Hypothalamus (tissue), 51 donors: Measurements from ENCODE around the gene ADARB1.

Experiments
- DNase-seq, 51 donors: peaks; one replicate each; lab custom pipeline; 2025; lab: John Stamatoyannopoulos, UW

Gene ADARB1

DNA sequence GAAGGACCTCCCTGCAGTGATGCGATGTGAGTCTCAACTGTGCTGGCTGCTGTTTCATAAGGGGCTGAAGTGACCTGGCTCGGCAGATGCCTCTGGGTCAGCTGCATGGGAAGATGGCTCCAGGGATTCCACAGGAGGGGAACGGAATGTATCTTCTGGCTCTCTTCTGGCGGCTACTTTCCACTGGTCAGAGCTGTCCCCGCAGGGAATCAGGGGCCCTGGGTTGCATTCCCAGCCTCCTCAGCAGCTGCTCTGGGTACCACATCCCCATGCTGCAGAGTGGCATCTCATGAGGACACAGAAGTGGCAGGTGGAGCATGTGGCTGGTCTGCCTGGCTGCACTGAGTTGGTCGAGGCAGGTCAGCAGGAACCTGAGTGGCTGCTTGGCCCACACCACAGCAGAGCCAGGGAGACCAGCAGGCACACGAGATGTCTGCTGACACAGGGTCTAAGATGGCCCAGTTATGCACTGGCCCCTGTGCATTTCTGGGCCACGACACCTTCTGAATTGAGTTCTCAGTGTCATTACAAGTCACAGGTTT, 170.5 kb downstream of the ADARB1 start:
- DNase-seq = no peak

DNA sequence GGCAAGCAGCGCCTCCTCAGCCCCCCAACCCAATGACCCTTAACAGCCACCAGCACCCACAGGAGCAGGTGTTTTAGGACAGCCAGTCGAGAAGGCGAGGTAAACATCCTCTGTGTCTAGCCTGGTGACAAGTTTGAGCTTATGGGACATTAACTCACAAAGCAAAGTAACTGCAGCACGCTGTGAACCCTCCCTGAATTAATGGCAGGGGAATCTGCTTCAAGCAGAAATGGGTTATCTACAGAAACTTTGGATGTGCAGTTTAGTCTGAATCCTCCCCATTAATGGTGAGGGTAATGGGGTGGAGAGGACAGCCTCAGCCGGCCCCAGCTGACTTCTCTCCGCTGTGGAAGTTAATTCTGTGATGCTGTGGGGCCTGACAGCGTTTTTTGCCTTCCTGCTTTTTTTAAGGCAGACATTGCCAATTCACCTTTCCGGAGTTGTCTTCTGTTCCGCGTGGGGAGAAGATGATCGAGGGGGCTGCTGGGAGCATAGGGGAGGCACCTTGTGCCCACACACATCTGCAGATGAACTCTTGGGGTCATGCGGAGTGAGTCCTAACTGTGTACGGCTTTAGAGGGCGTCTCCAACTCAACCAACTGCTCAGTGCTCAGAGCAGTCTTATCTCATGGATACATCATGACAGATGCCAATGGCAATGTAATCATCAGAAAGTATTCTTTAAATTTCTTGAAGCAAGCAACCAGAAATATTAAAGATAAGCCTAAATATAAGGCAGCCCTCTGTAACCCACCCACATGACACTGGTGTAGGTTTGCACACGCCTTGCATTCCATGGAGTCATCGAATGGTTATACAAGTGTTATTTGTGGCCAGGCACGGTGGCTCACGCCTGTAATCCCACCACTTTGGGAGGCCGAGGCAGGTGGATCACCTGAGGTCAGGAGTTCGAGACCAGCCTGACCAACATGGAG, 172.3 kb downstream of the ADARB1 start:
- DNase-seq = no peak

DNA sequence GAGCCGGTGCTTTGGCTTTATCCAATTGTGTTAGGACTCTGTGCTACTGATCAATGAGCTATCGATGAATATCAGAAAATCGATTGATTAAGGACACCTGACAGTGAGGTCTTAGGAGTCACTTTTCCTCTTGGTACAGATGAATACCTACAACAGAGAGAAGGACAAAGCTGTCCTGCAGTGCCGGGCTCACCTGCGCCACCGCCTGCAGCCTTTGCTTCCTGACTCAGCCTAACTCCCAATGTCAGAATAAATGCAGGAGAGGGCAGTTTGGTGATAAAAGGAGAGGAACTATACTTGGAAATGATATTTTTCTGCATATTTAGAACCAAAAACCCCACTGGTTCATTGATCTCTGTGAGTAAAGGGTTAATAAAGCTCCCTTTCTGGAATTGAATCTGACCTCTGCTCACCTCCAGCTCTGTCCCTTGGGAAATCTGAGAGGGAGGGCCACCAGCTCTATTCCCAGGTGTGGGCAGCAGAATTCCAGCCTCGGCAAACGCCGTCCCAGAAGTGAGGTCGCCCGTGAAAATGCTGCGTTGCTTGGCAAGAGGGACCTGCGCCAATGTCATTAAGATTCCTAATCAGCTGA, 174.0 kb downstream of the ADARB1 start:
- no peak for DNase-seq

DNA sequence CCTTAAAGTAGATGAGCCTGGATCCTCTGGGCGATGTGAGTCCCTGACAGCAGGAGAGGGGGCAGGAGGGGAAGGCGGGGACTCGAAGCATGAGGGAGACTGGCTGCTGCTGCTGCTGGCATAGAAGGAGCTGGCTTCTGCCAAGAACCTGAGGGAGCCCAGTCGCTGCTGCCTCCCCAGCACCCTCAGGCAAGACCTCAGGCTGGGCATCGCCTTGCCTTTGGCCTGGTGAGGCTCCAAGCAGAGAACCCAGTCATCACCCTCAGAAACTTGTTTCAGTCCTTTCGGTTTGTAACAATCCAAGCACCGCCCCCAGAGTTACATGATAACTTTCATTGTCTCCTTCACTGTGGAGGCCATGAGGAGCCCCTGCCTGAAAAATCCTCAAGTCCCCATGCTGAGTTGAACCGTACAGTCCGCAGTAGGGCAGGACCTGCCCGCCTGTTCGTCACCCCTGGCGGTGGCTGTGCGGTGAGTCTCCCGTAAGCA, 174.6 kb downstream of the ADARB1 start:
- peak in 11 of 51 donors; percentile 15 to 46 (median 30) for DNase-seq

DNA sequence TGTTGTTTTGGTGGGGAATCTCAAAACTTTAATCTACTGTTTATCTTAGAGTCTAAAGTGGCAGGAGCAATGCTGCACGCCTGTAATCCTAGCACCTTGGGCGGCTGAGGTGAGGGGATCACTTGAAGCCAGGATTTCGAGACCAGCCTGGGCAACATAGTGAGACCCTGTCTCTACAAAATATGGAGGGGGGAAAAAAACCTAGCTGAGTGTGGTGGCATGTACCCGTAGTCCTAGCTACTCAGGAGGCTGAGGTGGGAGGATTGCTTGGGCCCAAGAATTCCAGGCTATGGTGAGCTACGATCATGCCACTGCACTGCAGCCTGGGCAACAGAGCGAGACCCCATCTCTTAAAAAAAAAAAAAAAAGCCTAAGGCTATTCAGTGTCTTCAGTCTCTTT, 175.2 kb downstream of the ADARB1 start:
- DNase-seq = no peak

DNA sequence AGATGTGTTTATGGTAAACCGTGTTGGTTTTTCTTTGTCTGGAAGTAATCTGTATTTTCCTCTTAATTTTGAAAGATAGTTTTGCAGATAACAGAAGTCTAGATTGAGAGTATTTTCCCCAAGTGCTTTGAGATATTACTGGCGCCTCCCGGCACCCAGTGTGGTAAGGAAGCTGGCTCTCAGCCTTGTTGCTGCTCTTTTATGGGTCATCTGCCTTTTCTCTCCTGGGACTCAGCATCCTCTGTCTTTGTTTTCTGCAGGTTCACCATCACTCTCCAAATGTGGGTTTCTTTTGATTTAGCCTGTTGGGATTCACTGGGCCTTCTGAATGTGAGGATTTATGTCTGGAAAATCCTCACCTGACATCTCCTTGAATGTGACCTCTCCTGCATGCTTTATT, 175.9 kb downstream of the ADARB1 start:
- no peak for DNase-seq

DNA sequence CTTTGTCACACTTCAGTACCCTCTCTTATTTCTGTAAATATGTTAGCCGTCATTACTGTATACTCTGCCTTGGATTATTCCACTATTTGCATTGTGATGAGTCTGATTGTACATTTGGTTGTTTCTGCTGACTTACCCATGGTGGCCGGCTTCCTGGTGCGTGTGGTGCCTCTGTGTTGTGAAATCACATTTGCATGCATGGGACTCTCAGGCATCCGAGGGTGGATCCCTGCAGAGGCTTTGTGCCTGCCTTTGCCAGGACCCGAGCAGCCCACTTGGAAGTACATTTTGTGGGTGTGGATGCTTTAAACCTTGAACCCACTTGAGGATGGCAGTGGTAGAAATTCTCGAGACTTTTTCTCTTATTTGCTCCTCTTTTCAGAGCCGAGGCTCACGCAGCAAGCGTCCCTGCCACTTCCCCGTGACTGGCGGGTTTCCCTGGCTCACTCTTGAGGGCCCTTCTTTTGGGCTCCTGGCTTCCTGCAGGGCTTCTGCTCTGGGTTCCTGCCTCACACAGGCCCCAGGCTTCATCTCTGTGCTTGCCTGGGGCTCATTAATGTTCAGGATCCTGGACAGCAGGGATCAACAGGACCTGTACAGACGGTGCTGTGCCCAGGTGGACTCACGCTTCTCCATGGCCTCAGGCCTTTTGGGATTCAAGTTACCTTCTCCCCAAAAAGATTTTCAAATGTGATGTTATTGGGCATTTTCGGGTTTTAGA, 176.7 kb downstream of the ADARB1 start:
- no peak for DNase-seq

DNA sequence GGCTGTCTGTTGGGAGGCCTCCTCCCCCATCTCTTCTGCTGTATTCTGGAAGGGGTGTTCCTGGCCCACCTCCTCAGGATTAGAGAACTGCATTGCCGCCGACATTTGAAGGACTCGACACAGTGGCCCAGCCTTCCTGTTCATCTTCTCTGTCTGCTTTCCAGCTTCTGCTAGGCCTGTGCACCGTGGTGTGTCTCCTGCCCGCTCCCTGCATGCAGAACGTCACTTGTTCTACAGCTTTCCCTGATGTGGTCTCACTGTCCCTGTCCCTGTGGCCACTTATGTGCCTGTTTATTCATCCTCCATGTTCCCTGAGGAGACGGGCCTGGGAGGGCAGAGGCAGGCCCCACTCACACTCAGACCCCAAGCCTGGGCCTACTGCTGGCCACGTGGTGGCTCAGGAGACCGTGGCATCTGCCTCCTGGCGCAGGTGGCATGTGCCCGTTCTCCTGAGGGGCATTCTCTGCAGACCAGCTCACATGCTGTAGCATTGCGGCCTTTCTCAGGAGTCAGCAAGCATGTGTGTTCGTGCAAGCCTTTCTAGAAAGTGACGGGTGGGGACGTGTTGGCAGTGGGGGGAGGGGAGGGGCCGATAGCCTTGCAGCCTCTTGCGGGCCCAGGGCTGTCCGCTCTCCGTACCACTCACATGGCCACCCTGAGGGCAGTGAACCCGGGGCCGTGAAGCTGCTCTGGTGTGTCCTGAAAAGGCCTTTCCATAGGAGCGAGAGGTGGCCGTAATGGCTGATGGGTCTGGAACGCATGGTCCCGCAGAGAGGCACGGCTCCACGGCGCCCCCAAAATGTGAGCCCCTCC, 177.5 kb downstream of the ADARB1 start:
- DNase-seq = no peak

DNA sequence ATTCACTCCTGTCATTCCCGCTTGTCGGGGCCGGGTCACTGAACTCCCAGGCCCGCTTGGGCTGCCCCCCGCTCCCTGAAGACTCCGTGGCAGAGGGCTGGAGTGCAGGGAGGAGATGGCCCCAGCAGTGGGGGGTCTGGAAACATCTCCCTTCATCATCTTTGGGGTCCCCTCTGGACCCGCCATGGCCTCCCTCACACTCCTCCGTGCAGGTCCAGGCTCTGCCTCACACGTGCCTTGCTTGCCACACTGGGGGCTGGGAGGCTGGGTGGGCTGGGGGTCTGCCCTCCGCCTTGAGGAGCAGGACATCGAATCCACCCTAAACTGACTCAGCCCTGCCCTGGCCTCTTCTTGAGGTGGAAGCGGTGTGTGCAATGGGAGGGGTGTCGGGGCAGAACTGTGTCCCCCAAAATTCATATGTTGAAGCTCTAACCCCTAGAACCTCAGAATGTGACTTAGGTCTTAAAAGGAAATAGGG, 178.1 kb downstream of the ADARB1 start:
- no peak for DNase-seq

DNA sequence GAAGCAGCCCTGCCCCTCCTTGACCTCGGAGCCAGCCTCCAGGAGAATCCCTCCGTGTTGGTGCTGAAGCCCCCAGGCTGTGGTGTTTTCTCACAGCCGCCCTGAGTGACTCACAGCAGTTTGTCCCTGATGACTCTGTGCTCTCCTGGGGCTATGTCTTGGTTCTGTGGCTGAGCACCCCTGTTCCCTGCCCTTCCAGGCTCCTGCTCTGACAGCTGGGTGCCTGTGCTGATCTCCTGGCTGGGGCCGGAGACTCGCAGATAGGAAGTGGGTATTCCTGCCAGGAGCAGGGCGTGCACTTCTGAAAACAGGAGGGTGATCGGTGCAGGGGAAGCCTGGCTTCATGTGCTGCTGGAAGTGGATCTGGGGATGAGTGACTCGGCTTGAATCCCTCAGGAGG, 178.8 kb downstream of the ADARB1 start:
- no peak for DNase-seq

DNA sequence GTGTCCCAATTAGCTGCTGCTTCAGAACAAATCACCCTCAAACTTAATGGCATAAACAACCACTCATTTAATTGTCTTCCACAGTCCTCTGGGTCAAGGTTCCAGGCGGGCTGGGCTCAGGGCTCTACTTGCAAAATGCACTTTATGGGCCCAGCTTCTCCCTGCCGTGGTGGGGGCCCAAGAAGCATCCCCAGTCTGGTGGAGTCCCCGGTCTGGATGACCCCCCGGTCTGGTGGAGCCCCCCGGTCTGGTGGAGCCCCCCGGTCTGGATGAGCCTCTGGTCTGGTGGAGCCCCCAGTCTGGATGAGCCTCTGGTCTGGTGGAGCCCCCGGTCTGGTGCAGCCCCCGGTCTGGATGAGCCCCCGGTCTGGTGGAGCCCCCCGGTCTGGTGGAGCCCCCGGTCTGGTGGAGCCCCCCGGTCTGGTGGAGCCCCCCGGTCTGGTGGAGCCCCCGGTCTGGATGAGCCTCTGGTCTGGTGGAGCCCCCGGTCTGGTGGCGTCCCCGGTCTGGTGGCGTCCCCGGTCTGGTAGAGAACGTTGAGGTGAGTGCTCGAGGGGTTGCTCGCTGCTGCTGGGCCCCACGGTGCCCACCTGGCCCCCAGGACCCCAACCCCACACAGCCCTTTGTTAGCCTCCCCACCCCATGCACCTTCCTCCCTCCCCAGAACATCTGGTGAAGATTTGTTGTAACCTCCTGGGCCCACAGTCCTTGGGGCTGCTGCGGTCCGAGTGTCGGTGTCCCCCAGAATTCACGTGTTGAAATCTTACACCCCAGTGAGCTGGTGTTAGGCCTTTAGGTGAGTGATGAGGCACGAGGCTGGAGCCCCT, 179.5 kb downstream of the ADARB1 start:
- no peak for DNase-seq

DNA sequence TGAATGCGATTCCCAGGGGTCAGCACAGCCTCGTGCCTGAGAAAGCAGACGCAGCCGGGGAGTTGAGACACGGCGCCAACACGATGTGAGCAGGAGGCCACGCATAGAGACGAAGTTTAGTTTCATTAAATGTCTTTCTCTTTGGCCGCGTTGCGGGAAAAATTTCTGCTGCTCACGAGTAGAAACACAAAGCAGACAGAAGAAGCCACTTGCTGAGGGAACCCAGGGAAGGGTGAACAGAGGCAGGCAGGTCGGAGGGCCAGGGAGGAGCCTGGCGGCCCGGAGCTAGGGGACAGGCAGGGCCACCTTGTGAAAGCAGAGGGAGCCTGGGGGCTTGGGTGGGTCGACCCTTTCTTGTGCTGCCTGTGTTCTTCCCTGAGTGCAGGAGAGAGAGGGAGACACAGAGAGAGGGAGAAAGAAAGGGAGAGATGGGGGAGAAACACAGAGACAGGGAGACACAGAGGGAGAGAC, 180.1 kb downstream of the ADARB1 start:
- no peak for DNase-seq

DNA sequence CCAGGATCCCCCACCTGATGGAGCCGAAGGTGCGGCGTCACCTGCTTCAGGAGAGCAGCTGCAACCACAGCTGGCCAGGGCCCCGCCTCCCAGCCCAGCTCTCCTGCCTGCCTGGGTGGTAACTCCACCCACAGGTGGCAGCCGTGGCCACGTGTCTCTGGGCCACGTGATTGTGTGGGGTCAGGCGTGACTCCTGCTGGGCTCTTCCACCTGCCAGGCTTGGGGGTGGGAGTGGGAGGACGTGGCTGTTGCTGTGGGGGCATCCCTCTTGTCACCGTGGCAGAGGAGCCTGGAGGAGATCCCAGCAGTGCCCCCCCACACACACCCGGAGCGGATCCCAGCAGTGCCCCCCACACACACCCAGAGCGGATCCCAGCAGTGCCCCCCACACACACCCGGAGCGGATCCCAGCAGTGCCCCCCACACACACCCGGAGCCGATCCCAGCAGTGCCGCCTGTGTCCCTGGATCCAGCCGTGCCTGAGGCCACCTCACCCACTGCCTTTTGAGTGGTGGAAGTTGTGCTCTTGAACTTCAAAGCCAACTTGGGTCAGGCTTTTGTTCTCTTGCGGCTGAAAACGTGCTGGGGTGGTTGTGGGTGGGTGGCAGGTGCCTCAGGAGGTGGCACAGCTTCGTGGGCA, 181.1 kb downstream of the ADARB1 start:
- no peak for DNase-seq

DNA sequence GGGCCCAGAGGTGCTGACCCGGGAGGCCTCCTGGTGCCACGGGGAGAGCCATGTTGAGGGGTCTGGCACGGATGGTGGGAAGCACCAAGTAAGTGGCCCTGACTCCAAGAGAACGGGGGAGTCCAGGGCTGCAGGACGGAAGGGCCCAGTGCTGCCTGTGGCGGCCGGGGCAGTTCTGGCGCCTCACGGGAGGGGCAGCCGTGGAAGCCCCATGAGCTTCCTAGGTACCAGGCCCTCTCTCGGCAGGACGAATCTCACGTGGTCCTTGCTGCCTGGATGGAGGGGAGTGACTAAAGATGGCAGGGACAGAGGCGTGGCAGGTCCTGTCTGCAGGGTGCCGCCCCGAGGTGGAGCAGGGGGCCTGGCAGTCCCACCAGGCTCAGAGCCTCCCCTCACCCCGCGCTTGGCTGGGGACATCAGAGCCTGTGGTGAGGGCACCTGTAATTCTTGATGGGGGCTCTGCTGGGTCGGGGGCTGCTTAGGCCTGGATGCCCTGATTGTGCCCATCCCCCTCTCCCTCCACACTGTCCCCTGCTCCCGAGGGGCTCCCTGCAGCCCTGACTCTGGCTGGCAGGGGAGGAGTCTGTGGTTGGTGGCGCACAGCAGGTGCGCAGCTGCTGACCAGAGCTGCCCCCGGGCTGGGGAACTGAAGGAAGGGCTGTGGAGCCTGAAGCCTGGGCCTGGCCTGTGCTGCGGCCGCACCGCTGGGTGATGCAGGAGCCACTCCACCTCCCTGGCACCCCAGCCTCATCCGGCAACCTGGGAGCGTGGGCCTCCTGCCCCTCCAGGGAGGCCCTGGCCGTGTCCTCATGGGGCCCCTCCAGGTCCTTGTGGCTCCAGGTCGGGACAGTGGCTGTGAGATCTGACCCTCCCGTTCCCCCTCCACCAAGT, 181.9 kb downstream of the ADARB1 start:
- no peak for DNase-seq

DNA sequence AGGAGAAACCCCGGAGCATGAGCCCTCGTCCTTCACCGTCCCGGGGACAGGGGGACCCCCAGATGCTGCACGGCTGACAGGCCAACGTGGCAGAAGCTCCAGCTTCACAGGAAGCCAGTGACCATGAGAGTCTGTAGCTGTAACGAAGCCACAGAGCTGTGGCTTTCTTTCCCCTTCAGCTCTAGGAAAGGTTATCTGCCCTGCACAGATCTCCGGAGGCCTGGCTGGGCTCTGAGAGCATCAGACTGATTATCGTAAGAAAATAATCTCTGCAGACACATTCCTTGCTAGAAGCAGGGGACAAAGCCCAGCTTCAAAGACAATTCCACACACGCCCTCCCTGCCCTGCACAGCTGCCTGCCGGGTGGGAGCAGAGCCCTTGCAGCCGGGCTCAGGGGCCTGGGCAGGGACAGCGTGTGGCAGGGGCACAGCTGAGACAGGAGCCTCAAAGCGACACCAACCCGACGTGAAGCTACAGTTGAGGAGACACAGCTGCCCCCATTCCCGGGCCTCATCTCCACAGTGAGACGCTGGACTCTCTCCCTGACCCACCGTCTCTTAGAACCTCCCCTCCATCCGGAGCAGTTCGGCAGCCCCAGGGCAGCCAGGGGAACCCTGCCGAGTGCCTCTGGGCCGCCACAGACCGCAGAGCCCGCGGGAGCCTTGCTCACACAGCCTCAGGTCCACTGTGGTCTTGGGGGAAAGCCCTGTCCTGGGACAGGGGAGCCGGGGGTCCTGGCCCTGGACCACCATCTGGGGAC, 182.7 kb downstream of the ADARB1 start:
- no peak for DNase-seq

DNA sequence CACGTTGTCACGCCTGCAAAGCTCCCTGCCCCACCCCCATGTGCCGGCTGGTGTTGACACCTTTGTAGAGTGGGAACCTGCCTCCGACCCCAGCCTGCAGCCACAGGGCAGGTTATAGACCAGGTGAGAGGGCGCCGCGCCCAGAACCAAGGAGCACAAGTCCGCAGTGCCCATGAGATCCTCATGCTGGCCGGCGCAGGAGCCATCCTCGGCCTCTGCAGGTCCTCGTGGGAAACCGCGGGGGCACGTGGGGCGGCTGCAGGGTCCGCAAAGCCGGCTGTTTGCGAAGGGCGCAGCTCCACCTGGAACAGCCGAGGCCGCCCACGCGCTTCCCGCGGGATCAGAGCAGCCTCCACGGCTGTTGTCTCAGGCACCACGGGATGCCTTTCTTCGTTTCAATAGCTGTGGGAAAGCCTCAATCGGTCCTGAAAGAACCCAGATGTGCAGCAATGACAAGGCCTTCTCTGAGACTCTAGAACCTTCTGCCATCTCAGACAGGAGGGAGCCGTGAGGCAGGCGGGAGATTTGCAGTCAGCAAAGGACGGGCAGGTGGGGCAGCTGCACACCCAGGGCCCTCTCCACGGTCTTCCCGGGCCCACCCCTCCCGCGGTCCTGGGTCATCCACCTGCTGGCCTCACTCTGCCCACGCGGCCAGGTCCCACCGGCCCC, 183.4 kb downstream of the ADARB1 start:
- DNase-seq = no peak
